Mammary epithelial cell (primary cell): ENCODE results near the gene LIMCH1.

Experiments used
- CTCF ChIP-seq, 2 donors: IDR thresholded peaks in 1 of 2; conservative IDR thresholded peaks in 1 of 2; 2 replicates each; pipeline ENCODE4 v1.5.1; 2011 to 2012; ENCODE audit warnings: inconsistent platforms in 2 of 2, low read length in 2 of 2, mild to moderate bottlenecking in 2 of 2, control low read depth in 1 of 2, low read depth in 1 of 2; ENCODE audit not compliant: insufficient read depth in 1 of 2; ENCODE audit errors: extremely low read depth in 1 of 2
- EZH2 ChIP-seq: IDR thresholded peaks from 2 replicates; pipeline ENCODE4 v1.6.1; 2012; ENCODE audit warnings: low read length, inconsistent platforms, borderline replicate concordance

GRCh38 chr4:41517121-41517520 is 20.8 kb upstream of the LIMCH1 start:
- TF ChIP-seq EZH2, result no peak
- no peak for TF ChIP-seq CTCF (conservative IDR thresholded peaks at IDR 0.05 in 1 of 2, IDR thresholded peaks at IDR 0.05 in 1 of 2; ENCODE audit: extremely low read depth in 1 of 2, insufficient read depth in 1 of 2, low read depth in 1 of 2, low read length in 2 of 2)
